Suprapubic skin (tissue), 3 donors: Measurements from ENCODE around the gene RAB3C.

ENCODE experiments used
- CTCF ChIP-seq, 2 donors: fragments of 200-600 bp in 1 of 2; fragments of 450-650 bp in 1 of 2; sonication (generic) in 1 of 2; IDR thresholded peaks; one replicate each; pipeline ENCODE4 v1.5.1; 2016 to 2019; ENCODE audit warnings: antibody characterized with exemption in 2 of 2, mild to moderate bottlenecking in 1 of 2, moderate library complexity in 1 of 2
- POLR2A ChIP-seq, 2 donors: fragments of 450-650 bp; IDR thresholded peaks; one replicate each; pipeline ENCODE4 v1.6.1; 2017; ENCODE audit warnings: antibody characterized with exemption in 2 of 2, mild to moderate bottlenecking in 2 of 2, moderate library complexity in 2 of 2

GRCh38 chr5:58786711-58787303, 203.9 kb downstream of the RAB3C start:
- TF ChIP-seq CTCF (IDR thresholded peaks at IDR 0.05) (no peak), POLR2A (IDR thresholded peaks at IDR 0.05) (no peak)
